NB4 (cell line): ENCODE data around the gene GRB10.

Experiments
- CTCF ChIP-seq: IDR thresholded peaks from one replicate; pipeline ENCODE4 v1.5.1; 2012; ENCODE audit warnings: low read depth, low read length
- MAX ChIP-seq: IDR thresholded peaks from 2 replicates; pipeline ENCODE4 v1.6.1; 2011; ENCODE audit warnings: low read depth, low read length
- MYC ChIP-seq: IDR thresholded peaks from 2 replicates; pipeline ENCODE4 v1.6.1; 2011; ENCODE audit warnings: low read depth, low read length
- POLR2A ChIP-seq: IDR thresholded peaks from 2 replicates; pipeline ENCODE4 v1.6.1; 2011; ENCODE audit warnings: mild to moderate bottlenecking; ENCODE audit not compliant: insufficient read length; ENCODE audit errors: extremely low read depth

- TF ChIP-seq POLR2A (no peak), CTCF (no peak), MAX (no peak), MYC (no peak)
These were observed 22.9 kb upstream of the GRB10 start for GRCh38 chr7:50805447-50806125.
